HepG2 (cell line): ENCODE measurements around the gene SLC25A22. TPM values are rescaled to one million over a fixed set of nuclear protein-coding genes. Genes with fewer than 3 reads are reported as not detected.

Experiments used
- ADNP ChIP-seq: sonication (generic); formaldehyde crosslinking; IDR thresholded peaks from 2 replicates; pipeline ENCODE4 v1.4.0; 2020; ENCODE audit warnings: missing genetic modification reagents
- AGO2 ChIP-seq: fragments of 200-400 bp; formaldehyde crosslinking; optimal IDR thresholded peaks from 2 replicates; pipeline ENCODE3; 2017; ENCODE audit warnings: mild to moderate bottlenecking, low read depth, low read length, moderate library complexity
- ARID2 ChIP-seq: sonication (generic); formaldehyde crosslinking; IDR thresholded peaks from 2 replicates; pipeline ENCODE4 v1.8.1; 2022; ENCODE audit warnings: mild to moderate bottlenecking, missing genetic modification reagents, borderline replicate concordance
- ARNT2 ChIP-seq: sonication (generic); formaldehyde crosslinking; IDR thresholded peaks from 2 replicates; pipeline ENCODE4 v1.8.0; 2022; ENCODE audit warnings: mild to moderate bottlenecking, low read depth, missing genetic modification reagents, moderate library complexity
- ATF1 ChIP-seq: IDR thresholded peaks from 2 replicates; pipeline ENCODE4 v1.6.1; 2016; ENCODE audit warnings: mild to moderate bottlenecking, control low read depth
- FOXM1 ChIP-seq: sonication (generic); formaldehyde crosslinking; IDR thresholded peaks from 2 replicates; pipeline ENCODE4 v1.5.0; 2020; ENCODE audit warnings: missing genetic modification reagents
- LCORL ChIP-seq, 2 experiments: fragments of 450-650 bp in 1 of 2; sonication (generic) in 1 of 2; formaldehyde crosslinking in 1 of 2; IDR thresholded peaks; 2 replicates each; pipeline versions ENCODE4 v1.5.0 to v1.6.1; 2017 to 2020; ENCODE audit warnings: antibody characterized with exemption in 1 of 2, missing genetic modification reagents in 1 of 2
- MTA3 ChIP-seq: sonication (generic); formaldehyde crosslinking; IDR thresholded peaks from 2 replicates; pipeline ENCODE4 v1.4.0; 2020; ENCODE audit warnings: missing genetic modification reagents
- PCBP2 ChIP-seq: fragments of 200-400 bp; formaldehyde crosslinking; optimal IDR thresholded peaks from 2 replicates; pipeline ENCODE3; 2018; ENCODE audit warnings: low read length, low read depth; ENCODE audit not compliant: poor library complexity, severe bottlenecking
- SAFB2 ChIP-seq: sonication (generic); formaldehyde crosslinking; IDR thresholded peaks from 2 replicates; pipeline ENCODE4 v1.5.1; 2020; ENCODE audit warnings: missing genetic modification reagents, low read depth, mild to moderate bottlenecking, borderline replicate concordance
- SATB2 ChIP-seq: sonication (generic); formaldehyde crosslinking; IDR thresholded peaks from 2 replicates; pipeline ENCODE4 v1.5.0; 2020; ENCODE audit warnings: missing genetic modification reagents
- SMAD1 ChIP-seq: sonication (generic); formaldehyde crosslinking; IDR thresholded peaks from 2 replicates; pipeline ENCODE4 v1.4.0; 2020; ENCODE audit warnings: missing genetic modification reagents, low read depth, mild to moderate bottlenecking, borderline replicate concordance
- SMYD3 ChIP-seq: sonication (generic); formaldehyde crosslinking; IDR thresholded peaks from 2 replicates; pipeline ENCODE4 v1.8.1; 2023; ENCODE audit warnings: mild to moderate bottlenecking, missing genetic modification reagents
- USF2 ChIP-seq, 2 experiments: sonication (generic) in 1 of 2; formaldehyde crosslinking in 1 of 2; IDR thresholded peaks; 2 replicates each; pipeline versions ENCODE4 v1.5.1 to v1.6.1; 2011 to 2020; ENCODE audit warnings: borderline replicate concordance in 1 of 2, low read depth in 1 of 2, low read length in 1 of 2, mild to moderate bottlenecking in 1 of 2, missing genetic modification reagents in 1 of 2, moderate library complexity in 1 of 2
- ZBTB39 ChIP-seq: sonication (generic); formaldehyde crosslinking; IDR thresholded peaks from 2 replicates; pipeline ENCODE4 v1.5.0; 2020; ENCODE audit warnings: missing genetic modification reagents
- ZFP36L1 ChIP-seq: sonication (generic); formaldehyde crosslinking; IDR thresholded peaks from 2 replicates; pipeline ENCODE4 v1.8.0; 2022; ENCODE audit warnings: mild to moderate bottlenecking, missing genetic modification reagents, moderate library complexity
- ZMAT3 ChIP-seq: sonication (generic); formaldehyde crosslinking; conservative IDR thresholded peaks from 2 replicates; pipeline ENCODE4 v1.7.0; 2021; ENCODE audit warnings: missing genetic modification reagents
- ZNF441 ChIP-seq: sonication (generic); formaldehyde crosslinking; IDR thresholded peaks from 2 replicates; pipeline ENCODE4 v1.7.0; 2021; ENCODE audit warnings: missing genetic modification reagents, borderline replicate concordance
- polyA plus RNA-seq, 8 experiments: library from polyadenylated mRNA; depleted of rRNA in 3 of 8; stranded (reverse) in 7 of 8; unstranded in 1 of 8; fragments of >200 nt; fragmentation: Illumina TruSeq in 4 of 8; extraction: Trizol in 4 of 8; gene quantifications; 2 replicates each; pipeline versions ENCODE4 v1.2.1 to v1.2.3, GENCODE V29; 2011 to 2016; ENCODE audit warnings: low read depth in 4 of 8, missing spikeins in 1 of 8, mixed read lengths in 1 of 8; ENCODE audit not compliant: insufficient read depth in 1 of 8
- total RNA-seq, 5 experiments: library from RNA; depleted of rRNA; stranded (reverse); fragments of >200 nt; fragmentation: Illumina TruSeq; extraction: Trizol; gene quantifications; 2 replicates each; pipeline ENCODE4 v1.2.3, GENCODE V29; 2016; ENCODE audit warnings: low read depth in 1 of 5
- TF ChIP-seq, protein P1 (sequence below): sonication (generic); formaldehyde crosslinking; IDR thresholded peaks from 2 replicates; pipeline ENCODE4 v1.8.0; 2022; ENCODE audit warnings: missing genetic modification reagents, low read depth, mild to moderate bottlenecking, borderline replicate concordance
- TF ChIP-seq, protein P2 (sequence below): IDR thresholded peaks from 2 replicates; pipeline ENCODE4 v1.6.1; 2016; ENCODE audit warnings: low read depth, borderline replicate concordance
- TF ChIP-seq, protein P3 (sequence below): sonication (generic); formaldehyde crosslinking; IDR thresholded peaks from 2 replicates; pipeline ENCODE4 v1.4.0; 2020; ENCODE audit warnings: missing genetic modification reagents

Gene SLC25A22
- total and polyA plus RNA-seq, 2 of the 13 experiments (the other 11 are each of a cell fraction or from before 2014, with no cell fraction given), result 12.4 to 19.2 TPM

GRCh38 chr11:810040-810567 is 12.0 kb upstream of the SLC25A22 start (continued):
- peak; percentile 82; the same call in 1 of the 2 replicates for TF ChIP-seq ZBTB39
- TF ChIP-seq, protein P1, sequence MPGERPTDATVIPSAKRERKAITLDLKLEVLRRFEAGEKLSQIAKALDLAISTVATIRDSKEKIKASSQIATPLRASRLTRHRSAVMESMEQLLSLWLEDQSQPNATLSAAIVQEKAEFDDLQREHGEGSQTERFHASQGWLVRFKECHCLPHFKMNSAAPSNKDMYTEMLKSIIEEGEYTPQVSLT (CRISPR knock-in tag), result no peak
- no peak for TF ChIP-seq MTA3 (CRISPR knock-in tag)
- peak; percentile 67; the same call in 1 of the 2 replicates for TF ChIP-seq ZNF441 (CRISPR knock-in tag)
- no peak for TF ChIP-seq LCORL (IDR thresholded peaks at IDR 0.05)
- TF ChIP-seq LCORL (CRISPR knock-in tag; IDR thresholded peaks at IDR 0.05), result no peak
- TF ChIP-seq ARID2 (CRISPR knock-in tag), result no peak
- no peak for TF ChIP-seq ZFP36L1 (CRISPR knock-in tag)
- no peak for TF ChIP-seq ATF1 (CRISPR knock-in tag)
- no peak for TF ChIP-seq ARNT2 (CRISPR knock-in tag)
- no peak for TF ChIP-seq SMYD3 (CRISPR knock-in tag)
- no peak; the same call in 1 of the 2 replicates for TF ChIP-seq SAFB2 (CRISPR knock-in tag)
- no peak for TF ChIP-seq SATB2 (CRISPR knock-in tag)
- TF ChIP-seq, protein P2, sequence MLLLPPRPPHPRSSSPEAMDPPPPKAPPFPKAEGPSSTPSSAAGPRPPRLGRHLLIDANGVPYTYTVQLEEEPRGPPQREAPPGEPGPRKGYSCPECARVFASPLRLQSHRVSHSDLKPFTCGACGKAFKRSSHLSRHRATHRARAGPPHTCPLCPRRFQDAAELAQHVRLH (CRISPR knock-in tag), result no peak
- TF ChIP-seq, protein P3, sequence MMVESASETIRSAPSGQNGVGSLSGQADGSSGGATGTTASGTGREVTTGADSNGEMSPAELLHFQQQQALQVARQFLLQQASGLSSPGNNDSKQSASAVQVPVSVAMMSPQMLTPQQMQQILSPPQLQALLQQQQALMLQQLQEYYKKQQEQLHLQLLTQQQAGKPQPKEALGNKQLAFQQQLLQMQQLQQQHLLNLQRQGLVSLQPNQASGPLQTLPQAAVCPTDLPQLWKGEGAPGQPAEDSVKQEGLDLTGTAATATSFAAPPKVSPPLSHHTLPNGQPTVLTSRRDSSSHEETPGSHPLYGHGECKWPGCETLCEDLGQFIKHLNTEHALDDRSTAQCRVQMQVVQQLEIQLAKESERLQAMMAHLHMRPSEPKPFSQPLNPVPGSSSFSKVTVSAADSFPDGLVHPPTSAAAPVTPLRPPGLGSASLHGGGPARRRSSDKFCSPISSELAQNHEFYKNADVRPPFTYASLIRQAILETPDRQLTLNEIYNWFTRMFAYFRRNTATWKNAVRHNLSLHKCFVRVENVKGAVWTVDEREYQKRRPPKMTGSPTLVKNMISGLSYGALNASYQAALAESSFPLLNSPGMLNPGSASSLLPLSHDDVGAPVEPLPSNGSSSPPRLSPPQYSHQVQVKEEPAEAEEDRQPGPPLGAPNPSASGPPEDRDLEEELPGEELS, result no peak
- TF ChIP-seq ZMAT3 (CRISPR knock-in tag), result 0 out of 2 replicates have a peak, but pooled peaks have one; percentile 13
- 0 out of 2 replicates have a peak, but pooled peaks have one; percentile 0 for TF ChIP-seq SMAD1
- peak; percentile 83 for TF ChIP-seq AGO2
- TF ChIP-seq ADNP, result no peak
- no peak for TF ChIP-seq USF2 (IDR thresholded peaks at IDR 0.05; ENCODE audit: low read depth, low read length)
- TF ChIP-seq USF2 (CRISPR knock-in tag; IDR thresholded peaks at IDR 0.05; ENCODE audit: borderline replicate concordance), result no peak
- TF ChIP-seq FOXM1, result no peak
- TF ChIP-seq PCBP2, result no peak
